K562 (cell line): ENCODE data around the gene TRIM38. TPM values are rescaled to one million over a fixed set of nuclear protein-coding genes. Genes with fewer than 3 reads are reported as not detected.

Experiments used
- BRF2 ChIP-seq: IDR thresholded peaks from 3 replicates; pipeline ENCODE4 v1.6.1; 2011; ENCODE audit warnings: borderline replicate concordance, mild to moderate bottlenecking; ENCODE audit not compliant: insufficient read length, insufficient read depth
- CBX2 ChIP-seq: fragments of 200-600 bp; sonication (generic); IDR thresholded peaks from one replicate; pipeline ENCODE4 v1.6.1; 2012; ENCODE audit warnings: mild to moderate bottlenecking, low read length, inconsistent platforms; ENCODE audit not compliant: insufficient read depth, poor library complexity, severe bottlenecking
- E2F8 ChIP-seq: fragments of 450-650 bp; IDR thresholded peaks from 2 replicates; pipeline ENCODE4 v1.7.1; 2018; ENCODE audit warnings: mild to moderate bottlenecking, low read depth; ENCODE audit not compliant: partially characterized antibody
- ERF ChIP-seq: fragments of 450-650 bp; formaldehyde crosslinking; IDR thresholded peaks from 2 replicates; pipeline ENCODE4 v1.4.0; 2020; ENCODE audit warnings: mild to moderate bottlenecking, mixed read lengths
- GABPA ChIP-seq: fragments of 200-800 bp; sonication (Bioruptor generic); conservative IDR thresholded peaks from 2 replicates; pipeline ENCODE4 v1.6.1; 2016; ENCODE audit warnings: low read depth, missing genetic modification characterization, missing compliant biosample characterization
- GTF2E2 ChIP-seq: fragments of 200-800 bp; sonication (Bioruptor generic); IDR thresholded peaks from 2 replicates; pipeline ENCODE4 v1.6.1; 2016; ENCODE audit warnings: missing genetic modification characterization, missing compliant biosample characterization
- HMGXB4 ChIP-seq: sonication (generic); formaldehyde crosslinking; IDR thresholded peaks from 2 replicates; pipeline ENCODE4 v1.8.1; 2023; ENCODE audit warnings: mild to moderate bottlenecking, missing genetic modification reagents
- HNRNPLL ChIP-seq: fragments of 200-400 bp; formaldehyde crosslinking; IDR thresholded peaks from 2 replicates; pipeline ENCODE4 v1.6.1; 2017; ENCODE audit warnings: low read length, low read depth, mild to moderate bottlenecking; ENCODE audit not compliant: poor library complexity, severe bottlenecking
- PHF20 ChIP-seq: fragments of 450-650 bp; IDR thresholded peaks from 2 replicates; pipeline ENCODE4 v1.6.1; 2018; ENCODE audit not compliant: partially characterized antibody
- SMAD2 ChIP-seq: fragments of 150-350 bp; IDR thresholded peaks from 2 replicates; pipeline ENCODE4 v1.6.1; 2014; ENCODE audit warnings: low read depth, mild to moderate bottlenecking, low read length
- SNAPC5 ChIP-seq: fragments of 250-450 bp; sonication (Bioruptor Pico); IDR thresholded peaks from 2 replicates; pipeline ENCODE4 v1.8.0; 2021; ENCODE audit warnings: moderate library complexity, mild to moderate bottlenecking, inconsistent platforms
- SP2 ChIP-seq: IDR thresholded peaks from 2 replicates; pipeline ENCODE4 v1.6.1; 2011; ENCODE audit warnings: mild to moderate bottlenecking, low read depth, low read length, moderate library complexity; ENCODE audit not compliant: poor library complexity, severe bottlenecking; ENCODE audit errors: extremely low read depth
- TRIM28 ChIP-seq: fragments of 450-650 bp; IDR thresholded peaks from 2 replicates; pipeline ENCODE4 v1.6.1; 2017
- ZBTB2 ChIP-seq: fragments of 450-650 bp; IDR thresholded peaks from 2 replicates; pipeline ENCODE4 v1.6.1; 2016; ENCODE audit warnings: antibody characterized with exemption
- ZNF512 ChIP-seq: IDR thresholded peaks from 2 replicates; pipeline ENCODE4 v1.6.1; 2016; ENCODE audit warnings: missing genetic modification characterization, missing compliant biosample characterization
- polyA plus RNA-seq, 8 experiments: library from polyadenylated mRNA; depleted of rRNA in 4 of 8; stranded (reverse) in 5 of 8; unstranded in 3 of 8; fragments of >200 nt; fragmentation: Nextera tagmentation in 2 of 8; fragmentation: Illumina TruSeq in 1 of 8; extraction: Ambion mirVana in 2 of 8; extraction: Trizol in 1 of 8; gene quantifications; 2 replicates each; pipeline versions ENCODE4 v1.2.1 to v1.2.3, GENCODE V29; 2011 to 2014; ENCODE audit warnings: inconsistent platforms in 1 of 8, missing spikeins in 1 of 8
- total RNA-seq, 7 experiments: library from RNA; depleted of rRNA in 6 of 7; stranded (reverse); fragments of >200 nt in 6 of 7; fragmentation: Illumina TruSeq in 2 of 7; extraction: Trizol in 2 of 7; gene quantifications; 2 replicates each; pipeline versions ENCODE4 v1.2.1 to v1.2.3, GENCODE V29; 2011 to 2021; ENCODE audit warnings: low replicate concordance in 1 of 7

Gene TRIM38
- total and polyA plus RNA-seq, 9 of the 15 experiments (the other 6 are each of a cell fraction or from before 2014, with no cell fraction given), result 1.7 to 6.7 (median 6.3) TPM

GRCh38 chr6:26020329-26021000, 57.9 kb downstream of the TRIM38 start (continued):
- TF ChIP-seq BRF2 (no peak), CBX2 (no peak), HMGXB4 (CRISPR knock-in tag) (no peak; the same call in 1 of the 2 replicates), ZNF512 (tag) (no peak), HNRNPLL (peak; percentile 93), SMAD2 (no peak), GABPA (tag) (no peak; the same call in 1 of the 2 replicates), GTF2E2 (tag) (0 out of 2 replicates have a peak, but pooled peaks have one; percentile 23), TRIM28 (no peak), E2F8 (no peak), ZBTB2 (no peak), ERF (CRISPR knock-in tag) (no peak), PHF20 (no peak), SP2 (no peak), SNAPC5 (CRISPR knock-in tag) (no peak)
